GM21367 (cell line): ENCODE data around the gene PPIG.
"Not testable (repeated sequence)": the region's sequence is repeated elsewhere in the genome, so short reads cannot be mapped to it uniquely, and the experiment has no call there.

Source experiments
- ATAC-seq: cut with Tn5 transposase; IDR thresholded peaks from one replicate; pipeline ENCODE4 v1.9.1; 2021; ENCODE audit not compliant: unreplicated experiment

Gene PPIG

GRCh38 chr2:169585673-169586072 is 1.5 kb downstream of the PPIG start:
- no peak for ATAC-seq

- ATAC-seq: no peak
These were observed 6.7 kb downstream of the PPIG start for GRCh38 chr2:169590804-169591203.

DNA sequence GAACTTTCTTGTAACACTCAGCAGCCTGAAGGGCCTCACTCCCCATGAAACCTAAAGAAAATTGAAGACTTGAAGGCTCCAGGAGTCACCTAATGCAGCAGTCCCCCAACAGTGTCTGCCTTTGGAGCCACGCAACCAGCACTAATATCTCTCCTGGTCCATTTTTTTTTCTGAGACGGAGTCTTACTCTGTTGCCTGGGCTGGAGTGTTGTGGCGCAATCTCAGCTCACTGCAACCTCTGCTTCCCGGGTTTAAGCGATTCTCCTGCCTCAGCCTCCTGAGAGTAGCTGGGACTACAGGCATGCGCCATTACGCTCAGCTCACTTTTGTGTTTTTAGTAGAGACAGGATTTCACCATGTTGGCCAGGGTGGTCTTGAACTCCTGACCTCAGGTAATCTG is 12.4 kb downstream of the PPIG start:
- not testable (repeated sequence) for ATAC-seq

- ATAC-seq: no peak
These were observed 14.8 kb downstream of the PPIG start for GRCh38 chr2:169598982-169599381.

- no peak for ATAC-seq
These were observed 15.4 kb downstream of the PPIG start for GRCh38 chr2:169599568-169599967.

DNA sequence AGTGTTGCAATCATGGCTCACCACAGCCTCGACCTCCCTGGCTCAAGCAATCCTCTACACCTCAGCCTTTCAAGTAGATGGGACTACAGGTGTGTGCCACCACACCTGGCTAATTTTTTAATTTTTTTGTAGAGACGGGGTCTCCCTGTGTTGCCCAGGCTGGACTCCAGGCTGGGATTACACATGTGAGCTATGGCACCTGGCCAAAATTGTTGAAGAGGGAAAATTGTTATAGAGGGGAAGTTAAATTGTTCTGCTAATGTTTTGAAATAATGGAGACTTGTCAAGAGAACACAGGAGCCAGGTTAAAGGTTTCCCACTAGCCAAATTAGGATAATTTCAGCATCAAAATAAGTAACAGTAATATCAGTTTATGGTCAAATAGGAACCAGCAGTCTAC is 25.1 kb downstream of the PPIG start:
- ATAC-seq: no peak

DNA sequence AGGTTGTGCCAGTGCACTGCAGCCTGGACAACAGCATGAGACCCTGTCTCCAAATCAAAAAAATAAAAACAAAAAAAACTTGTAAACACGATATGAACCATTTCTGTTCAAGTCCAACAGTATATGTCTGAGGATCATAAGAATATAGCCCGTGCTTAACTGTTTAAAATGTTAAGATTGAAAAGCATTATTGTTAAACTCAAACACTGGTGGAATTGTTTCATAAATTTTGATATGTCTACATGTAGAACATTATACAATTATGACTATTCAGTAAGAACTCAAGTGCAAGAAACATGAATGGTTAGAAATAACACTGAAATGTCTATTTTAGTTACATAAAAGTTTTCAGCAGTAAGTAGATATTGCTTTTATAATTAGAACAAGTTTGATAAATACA is 29.7 kb downstream of the PPIG start:
- no peak for ATAC-seq

GRCh38 chr2:169615982-169616381 is 31.8 kb downstream of the PPIG start:
- ATAC-seq: not testable (repeated sequence)

DNA sequence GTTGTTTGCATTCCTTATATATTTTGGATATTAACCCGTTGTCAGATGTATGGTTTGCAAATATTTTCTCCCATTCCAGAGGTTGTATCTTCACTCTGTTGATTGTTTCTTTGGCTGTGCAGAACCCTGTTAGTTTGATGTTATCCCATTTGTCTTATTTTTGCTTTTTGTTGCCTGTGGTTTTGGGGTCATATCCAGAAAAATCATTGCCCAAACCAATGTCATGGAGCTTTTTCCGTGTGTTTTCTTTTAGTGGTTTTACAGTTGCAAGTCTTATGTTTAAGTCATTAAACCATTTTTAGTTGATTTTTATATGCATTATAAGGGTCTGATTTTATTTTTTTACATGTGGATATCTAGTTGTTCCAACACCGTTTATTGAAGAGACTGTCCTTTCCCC is 35.8 kb downstream of the PPIG start:
- no peak for ATAC-seq

DNA sequence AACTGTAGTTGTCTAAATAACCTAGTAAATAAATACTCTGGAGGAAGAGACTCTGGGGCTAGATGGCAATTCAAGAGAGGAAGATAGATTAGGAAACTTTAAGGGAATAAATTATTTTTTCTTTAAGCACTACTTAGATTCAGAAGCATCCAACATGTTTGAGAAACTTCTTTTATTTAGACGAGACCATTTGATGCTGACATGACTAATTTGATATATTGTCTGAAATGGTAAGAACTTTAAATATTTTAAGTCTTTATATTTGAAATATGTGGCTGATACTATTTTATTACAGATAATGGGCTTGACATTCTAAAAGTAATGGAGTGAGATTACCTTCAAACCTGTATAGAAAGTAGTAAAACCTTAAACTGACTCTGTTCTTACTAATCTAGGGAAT is 36.4 kb downstream of the PPIG start:
- ATAC-seq: no peak

- no peak for ATAC-seq
These were observed 39.1 kb downstream of the PPIG start for GRCh38 chr2:169623235-169623634.

GRCh38 chr2:169625781-169626180 is 41.6 kb downstream of the PPIG start:
- no peak for ATAC-seq

- ATAC-seq: no peak
These were observed 52.4 kb downstream of the PPIG start for GRCh38 chr2:169636440-169637097.

- ATAC-seq: no peak
These were observed 53.5 kb downstream of the PPIG start for GRCh38 chr2:169637620-169638019.

GRCh38 chr2:169640104-169640503 is 56.0 kb downstream of the PPIG start:
- ATAC-seq: no peak

- no peak for ATAC-seq
These were observed 57.3 kb downstream of the PPIG start for GRCh38 chr2:169641464-169641863.

DNA sequence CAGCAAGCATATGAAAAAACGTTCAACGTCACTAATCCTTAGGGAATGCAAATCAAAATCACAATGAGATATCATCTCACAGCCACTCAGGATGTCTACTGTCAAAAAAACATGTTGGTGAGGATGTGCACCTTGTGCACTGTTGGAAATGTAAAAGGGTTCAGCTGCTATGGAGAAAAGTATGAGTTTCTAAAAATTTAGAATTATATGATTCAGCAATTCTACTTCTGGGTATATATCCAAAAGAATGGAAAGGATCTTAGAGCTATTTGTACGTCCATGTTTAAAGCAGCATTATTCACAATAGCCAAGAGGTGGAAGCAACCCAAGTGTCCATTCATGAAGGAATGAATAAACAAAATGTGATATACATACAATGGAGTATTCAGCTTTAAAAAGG is 60.0 kb downstream of the PPIG start:
- ATAC-seq: no peak

GRCh38 chr2:169647496-169647895 is 63.3 kb downstream of the PPIG start:
- no peak for ATAC-seq

- ATAC-seq: no peak
These were observed 65.1 kb downstream of the PPIG start for GRCh38 chr2:169649278-169649677.

DNA sequence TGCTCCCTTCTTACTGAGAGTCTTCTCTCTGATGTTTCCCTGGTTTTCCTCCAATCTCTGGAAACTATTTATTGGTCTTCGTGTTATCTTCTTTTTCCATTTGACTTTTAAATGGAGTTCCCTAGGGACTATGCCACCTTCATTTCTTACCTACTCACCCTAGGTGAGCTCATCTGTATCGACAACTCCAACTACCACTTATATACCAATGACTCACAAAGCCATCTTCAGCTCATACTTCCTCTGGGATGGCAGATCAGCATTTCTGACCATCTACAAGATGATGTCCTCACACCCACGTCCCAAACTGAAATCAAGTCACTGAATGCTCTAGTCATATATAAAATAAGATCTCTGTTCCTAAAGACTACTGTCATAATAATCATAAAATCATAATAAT is 69.5 kb downstream of the PPIG start:
- no peak for ATAC-seq

DNA sequence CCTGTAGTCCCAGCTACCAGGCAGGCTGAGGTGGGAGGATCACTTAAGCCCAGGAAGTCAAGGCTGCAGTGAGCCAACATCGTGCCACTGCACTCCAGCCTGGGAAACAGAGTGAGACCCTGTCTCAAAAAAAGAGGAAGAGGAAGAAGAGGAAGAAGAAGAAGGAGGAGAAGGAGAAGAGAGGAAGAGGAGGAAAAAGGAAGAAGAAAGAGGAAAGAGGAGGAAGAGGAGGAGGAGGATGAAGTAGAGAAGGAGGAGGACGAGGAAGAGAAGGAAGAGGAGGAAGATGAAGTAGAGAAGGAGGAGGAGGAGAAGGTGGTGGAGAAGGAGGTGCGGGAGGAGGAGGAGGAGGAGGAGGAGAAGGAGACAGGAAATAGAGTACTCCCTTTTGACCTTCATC is 72.0 kb downstream of the PPIG start:
- ATAC-seq: no peak

- ATAC-seq: no peak
These were observed 74.7 kb downstream of the PPIG start for GRCh38 chr2:169658877-169659276.

GRCh38 chr2:169659320-169659719 is 75.2 kb downstream of the PPIG start:
- no peak for ATAC-seq
